DOHH2 (cell line): ENCODE results near the gene FLYWCH2.

Experiments
- H3F3A ChIP-seq: fragments of 200-600 bp; sonication (generic), shearing (Covaris generic); 2 replicates; pipeline ENCODE4 v1.6.0; 2016; ENCODE audit warnings: antibody characterized with exemption, mild to moderate bottlenecking; ENCODE audit not compliant: control insufficient read depth, insufficient read depth
- H3K27ac ChIP-seq: fragments of 200-600 bp; sonication (generic); 2 replicates; pipeline ENCODE4 v1.5.1; 2014; ENCODE audit warnings: low read depth, mild to moderate bottlenecking, low read length, moderate library complexity
- H3K27me3 ChIP-seq: fragments of 200-600 bp; sonication (generic); 2 replicates; pipeline ENCODE4 v1.6.1; 2014; ENCODE audit warnings: mild to moderate bottlenecking, low read length, mixed read lengths; ENCODE audit not compliant: control insufficient read depth
- H3K36me3 ChIP-seq: fragments of 200-600 bp; sonication (generic); 2 replicates; pipeline ENCODE4 v1.6.1; 2014; ENCODE audit warnings: mild to moderate bottlenecking, low read length, moderate library complexity, mixed read lengths; ENCODE audit not compliant: control insufficient read depth
- H3K4me1 ChIP-seq: fragments of 200-600 bp; sonication (generic); 2 replicates; pipeline ENCODE4 v1.6.1; 2014; ENCODE audit warnings: mild to moderate bottlenecking, low read length, mixed read lengths; ENCODE audit not compliant: control insufficient read depth
- H3K4me2 ChIP-seq: fragments of 200-600 bp; sonication (generic); 2 replicates; pipeline ENCODE4 v1.6.0; 2014; ENCODE audit warnings: mild to moderate bottlenecking, low read length, moderate library complexity
- H3K4me3 ChIP-seq: fragments of 200-600 bp; sonication (generic); 2 replicates; pipeline ENCODE4 v1.5.1; 2014; ENCODE audit warnings: mild to moderate bottlenecking, low read length, mixed read lengths
- H3K79me2 ChIP-seq: fragments of 200-600 bp; sonication (generic); 2 replicates; pipeline ENCODE4 v1.6.1; 2014; ENCODE audit warnings: mild to moderate bottlenecking, low read length, mixed read lengths; ENCODE audit not compliant: control insufficient read depth
- H3K9me2 ChIP-seq: fragments of 200-600 bp; sonication (generic); replicated peaks from 2 replicates; pipeline ENCODE4 v1.6.1; 2014; ENCODE audit warnings: mild to moderate bottlenecking, low read length, mixed read lengths; ENCODE audit not compliant: control insufficient read depth
- H3K9me3 ChIP-seq: fragments of 200-600 bp; sonication (generic); 2 replicates; pipeline ENCODE4 v1.6.1; 2014; ENCODE audit warnings: antibody characterized with exemption, low read length, mixed read lengths; ENCODE audit not compliant: control insufficient read depth, insufficient read depth
- H4K20me1 ChIP-seq: fragments of 200-600 bp; sonication (generic); 2 replicates; pipeline ENCODE4 v1.6.0; 2014; ENCODE audit warnings: low read depth, mild to moderate bottlenecking, antibody characterized with exemption, low read length, moderate library complexity; ENCODE audit not compliant: control insufficient read depth, insufficient read depth
- EZH2phosphoT487 ChIP-seq: fragments of 200-600 bp; sonication (generic); IDR thresholded peaks from 2 replicates; pipeline ENCODE4 v1.6.1; 2017; ENCODE audit warnings: borderline replicate concordance, mild to moderate bottlenecking, antibody characterized with exemption, low read length, moderate library complexity, mixed read lengths
- TF ChIP-seq, protein P1 (sequence below): fragments of 200-600 bp; sonication (generic); IDR thresholded peaks from one replicate; pipeline ENCODE4 v1.5.1; 2014; ENCODE audit warnings: antibody characterized with exemption, mild to moderate bottlenecking, low read depth, low read length; ENCODE audit not compliant: poor library complexity, severe bottlenecking

The FLYWCH2 gene

DNA sequence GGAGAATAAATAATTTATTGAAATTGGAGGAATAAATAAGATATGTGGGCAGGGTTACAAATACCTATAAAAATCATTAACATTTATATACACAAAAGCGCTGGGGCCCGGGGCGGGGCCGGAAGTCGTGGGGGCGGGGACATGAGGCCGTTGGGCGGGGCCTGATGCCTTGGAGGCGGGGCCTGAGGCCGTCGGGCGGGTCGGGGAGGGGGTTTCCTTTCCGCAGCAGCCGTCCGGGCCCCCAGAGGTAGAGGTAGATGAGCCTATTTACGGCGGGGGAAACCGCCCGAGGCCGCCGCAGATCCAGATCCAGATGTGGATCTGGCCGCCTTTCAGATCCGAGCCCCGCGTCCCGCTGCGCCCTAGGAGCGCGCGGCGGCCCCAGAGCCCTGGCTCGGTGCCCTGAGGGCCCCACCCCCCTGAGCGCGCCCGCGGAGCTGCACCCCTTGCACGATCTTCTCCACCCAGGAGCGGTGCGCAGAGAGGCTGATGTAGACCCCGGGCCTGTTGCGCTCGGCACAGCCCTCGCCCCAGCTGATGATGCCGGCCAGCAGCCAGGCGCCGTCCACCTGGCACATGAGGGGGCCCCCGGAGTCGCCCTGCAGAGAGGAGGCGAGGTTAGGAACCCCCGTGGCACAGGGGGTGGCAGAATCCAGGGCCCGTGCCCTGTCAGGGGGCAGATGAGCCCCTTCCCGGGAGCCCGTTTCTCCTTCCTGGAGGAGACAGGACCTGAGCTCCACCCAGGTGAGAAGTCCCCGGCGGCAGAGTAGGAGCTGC is 30.1 kb upstream of the FLYWCH2 start:
- no peaks in the 10 kb centered on the region for H3K79me2 ChIP-seq
- no peaks in the 10 kb centered on the region for H3K9me2 ChIP-seq
- no peaks in the 10 kb centered on the region for H3K4me1 ChIP-seq
- H3K4me3 ChIP-seq = no peak overlapping the region
- no peaks in the 10 kb centered on the region for H3F3A ChIP-seq
- H3K27ac ChIP-seq = no peak overlapping the region
- no peaks in the 10 kb centered on the region for H3K36me3 ChIP-seq
- peaks cover 8% of the 10 kb centered on the region for H3K27me3 ChIP-seq
- no peak overlapping the region for H3K4me2 ChIP-seq
- TF ChIP-seq EZH2phosphoT487 = no peak
- TF ChIP-seq, protein P1, sequence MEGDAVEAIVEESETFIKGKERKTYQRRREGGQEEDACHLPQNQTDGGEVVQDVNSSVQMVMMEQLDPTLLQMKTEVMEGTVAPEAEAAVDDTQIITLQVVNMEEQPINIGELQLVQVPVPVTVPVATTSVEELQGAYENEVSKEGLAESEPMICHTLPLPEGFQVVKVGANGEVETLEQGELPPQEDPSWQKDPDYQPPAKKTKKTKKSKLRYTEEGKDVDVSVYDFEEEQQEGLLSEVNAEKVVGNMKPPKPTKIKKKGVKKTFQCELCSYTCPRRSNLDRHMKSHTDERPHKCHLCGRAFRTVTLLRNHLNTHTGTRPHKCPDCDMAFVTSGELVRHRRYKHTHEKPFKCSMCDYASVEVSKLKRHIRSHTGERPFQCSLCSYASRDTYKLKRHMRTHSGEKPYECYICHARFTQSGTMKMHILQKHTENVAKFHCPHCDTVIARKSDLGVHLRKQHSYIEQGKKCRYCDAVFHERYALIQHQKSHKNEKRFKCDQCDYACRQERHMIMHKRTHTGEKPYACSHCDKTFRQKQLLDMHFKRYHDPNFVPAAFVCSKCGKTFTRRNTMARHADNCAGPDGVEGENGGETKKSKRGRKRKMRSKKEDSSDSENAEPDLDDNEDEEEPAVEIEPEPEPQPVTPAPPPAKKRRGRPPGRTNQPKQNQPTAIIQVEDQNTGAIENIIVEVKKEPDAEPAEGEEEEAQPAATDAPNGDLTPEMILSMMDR = no peak
- H3K9me3 ChIP-seq = peaks cover 12% of the 10 kb centered on the region
- H4K20me1 ChIP-seq = no peaks in the 10 kb centered on the region

DNA sequence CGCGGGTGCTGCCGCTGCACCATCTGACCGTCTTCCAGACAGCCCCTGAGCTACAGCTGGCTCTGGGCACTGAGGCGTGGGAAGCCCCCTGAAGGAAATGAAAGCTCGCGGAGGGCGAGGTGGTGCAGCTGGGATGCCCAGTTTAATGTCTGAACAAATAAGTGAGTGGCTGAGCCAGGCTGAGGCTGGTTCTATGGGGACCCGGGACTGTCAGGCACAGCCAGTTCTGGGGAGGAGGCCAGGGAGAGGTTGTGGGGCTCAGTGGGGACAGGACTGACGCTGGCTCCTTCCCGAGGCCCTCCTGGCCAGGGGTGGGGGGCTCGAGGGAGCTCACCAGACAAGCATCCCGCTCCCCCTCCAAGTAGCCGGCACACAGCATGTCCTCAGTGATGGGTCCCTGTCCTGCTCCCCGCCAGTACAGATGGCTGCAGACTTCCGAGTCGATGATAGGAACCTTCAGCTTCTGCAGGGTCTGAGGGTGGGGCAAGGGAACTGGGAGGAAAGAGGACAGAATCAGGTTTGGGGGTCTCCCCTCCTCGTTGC is 29.4 kb upstream of the FLYWCH2 start:
- TF ChIP-seq EZH2phosphoT487 = no peak
- TF ChIP-seq, protein P1 = no peak

DNA sequence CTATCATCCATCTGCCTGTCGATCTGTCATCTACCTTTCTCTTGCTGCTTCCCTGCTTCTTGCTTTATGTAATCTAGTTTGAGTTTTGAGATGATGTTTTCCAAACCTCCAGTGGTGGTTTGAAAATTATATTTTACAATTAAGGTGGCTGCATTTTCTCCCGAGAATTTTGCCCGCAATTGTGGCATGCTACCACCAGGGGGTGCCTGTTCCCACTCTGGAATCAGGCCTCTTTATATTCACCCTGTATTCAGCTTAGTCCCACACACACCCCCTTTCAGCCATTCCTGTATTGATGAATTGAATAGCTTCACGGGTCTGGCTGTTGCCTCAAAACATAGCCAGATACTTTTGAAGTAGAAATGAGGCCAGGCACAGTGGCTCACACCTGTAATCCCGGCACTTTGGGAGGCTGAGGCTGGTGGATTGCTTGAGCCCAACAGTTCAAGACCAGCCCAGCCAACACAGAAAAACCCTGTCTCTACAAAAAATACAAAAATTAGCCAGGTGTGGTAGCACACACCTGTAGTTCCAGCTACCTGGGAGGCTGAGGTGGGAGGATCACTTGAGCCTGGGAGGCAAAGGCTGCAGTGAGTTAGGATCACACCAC is 28.2 kb upstream of the FLYWCH2 start:
- Histone ChIP-seq H3K9me3 (peaks cover 12% of the 10 kb centered on the region), H3K36me3 (no peaks in the 10 kb centered on the region), H3K4me1 (no peaks in the 10 kb centered on the region), H3K79me2 (no peaks in the 10 kb centered on the region), H3K4me3 (no peak overlapping the region), H3K27me3 (no peaks in the 10 kb centered on the region), H3F3A (no peaks in the 10 kb centered on the region), H3K4me2 (no peak overlapping the region), H3K27ac (no peak overlapping the region), H4K20me1 (no peaks in the 10 kb centered on the region), H3K9me2 (no peaks in the 10 kb centered on the region)
- no peak for TF ChIP-seq EZH2phosphoT487
- TF ChIP-seq, protein P1 = peak; percentile 74

More for the DNA sequence above, 29.4 kb upstream of the FLYWCH2 start:
- H3K79me2 ChIP-seq = no peaks in the 10 kb centered on the region
- no peak overlapping the region for H3K4me2 ChIP-seq
- H3K9me3 ChIP-seq = peaks cover 12% of the 10 kb centered on the region
- H3K36me3 ChIP-seq = no peaks in the 10 kb centered on the region
- no peaks in the 10 kb centered on the region for H3F3A ChIP-seq
- H3K4me3 ChIP-seq = no peak overlapping the region
- no peaks in the 10 kb centered on the region for H4K20me1 ChIP-seq
- no peak overlapping the region for H3K27ac ChIP-seq
- H3K9me2 ChIP-seq = no peaks in the 10 kb centered on the region
- H3K27me3 ChIP-seq = peaks cover 8% of the 10 kb centered on the region
- H3K4me1 ChIP-seq = no peaks in the 10 kb centered on the region
